Neuron (in vitro differentiated cells): ENCODE data around the gene MAPK11.
A peak's percentile ranks its signal among the peaks of the same experiment; 100 is the strongest.

Source experiments
- H2AFZ ChIP-seq: one replicate; pipeline ENCODE4 v1.6.1; 2013; ENCODE audit warnings: low read depth, mild to moderate bottlenecking, inconsistent platforms, low read length, moderate library complexity
- H3K27me3 ChIP-seq: one replicate; pipeline ENCODE4 v1.6.1; 2013; ENCODE audit warnings: low read length; ENCODE audit not compliant: insufficient read depth
- H3K36me3 ChIP-seq: one replicate; pipeline ENCODE4 v1.6.1; 2013; ENCODE audit warnings: low read length; ENCODE audit not compliant: insufficient read depth
- H3K4me1 ChIP-seq: one replicate; pipeline ENCODE4 v1.6.1; 2013; ENCODE audit warnings: low read length; ENCODE audit not compliant: insufficient read depth
- H3K4me3 ChIP-seq: 2 replicates; pipeline ENCODE4 v1.5.1; 2013; ENCODE audit warnings: mild to moderate bottlenecking, low read length, moderate library complexity
- H3K9me3 ChIP-seq: one replicate; pipeline ENCODE4 v1.6.1; 2013; ENCODE audit warnings: low read length

The MAPK11 gene

GRCh38 chr22:50269970-50270665, at the start of gene MAPK11:
Gene MAPK11, minus strand, starts transcription at chr22:50270380. Its CDS starts 88 bp downstream, at chr22:50270292.
- Histone ChIP-seq H3K4me1 (peaks cover 35% of the 10 kb centered on the region), H3K36me3 (peaks cover 12% of the 10 kb centered on the region), H3K4me3 (peak within 1 kb of the TSS; percentile 58), H2AFZ (peak within 1 kb of the TSS; percentile 33), H3K9me3 (peaks cover 6% of the 10 kb centered on the region), H3K27me3 (no peaks in the 10 kb centered on the region)

DNA sequence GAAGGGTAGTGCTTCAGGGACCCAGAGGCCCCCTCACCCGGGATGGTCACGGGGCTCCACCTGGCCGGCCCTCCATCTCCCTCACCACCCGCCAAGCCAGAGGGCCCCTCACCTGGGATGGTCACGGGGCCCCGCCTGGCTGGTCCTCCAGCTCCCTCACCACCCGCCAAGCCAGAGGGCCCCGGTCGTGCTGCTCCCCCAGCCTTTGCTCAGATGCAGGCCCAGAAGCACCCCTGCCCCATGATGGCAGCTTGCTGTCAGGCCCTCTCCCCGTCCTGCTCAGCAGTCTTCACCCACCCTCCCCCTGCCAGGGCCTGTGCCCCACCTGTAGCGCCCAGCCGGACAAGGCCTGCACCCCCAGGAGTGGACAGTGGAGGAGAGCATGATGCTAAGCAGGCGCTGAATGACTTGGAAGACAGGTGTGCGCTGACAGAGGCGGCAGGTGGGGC, 49.3 kb upstream of the MAPK11 start:
- Histone ChIP-seq H3K27me3 (no peaks in the 10 kb centered on the region), H3K4me1 (no peaks in the 10 kb centered on the region), H3K9me3 (no peaks in the 10 kb centered on the region), H3K36me3 (peaks cover under 1% of the 10 kb centered on the region), H3K4me3 (no peak overlapping the region), H2AFZ (no peak overlapping the region)

- H2AFZ ChIP-seq, result no peak overlapping the region
- H3K27me3 ChIP-seq, result no peaks in the 10 kb centered on the region
- H3K9me3 ChIP-seq, result no peaks in the 10 kb centered on the region
- peaks cover 4% of the 10 kb centered on the region for H3K36me3 ChIP-seq
- H3K4me3 ChIP-seq, result no peak overlapping the region
- no peaks in the 10 kb centered on the region for H3K4me1 ChIP-seq
Observed at GRCh38 chr22:50318698-50319411, 48.7 kb upstream of the MAPK11 start.

DNA sequence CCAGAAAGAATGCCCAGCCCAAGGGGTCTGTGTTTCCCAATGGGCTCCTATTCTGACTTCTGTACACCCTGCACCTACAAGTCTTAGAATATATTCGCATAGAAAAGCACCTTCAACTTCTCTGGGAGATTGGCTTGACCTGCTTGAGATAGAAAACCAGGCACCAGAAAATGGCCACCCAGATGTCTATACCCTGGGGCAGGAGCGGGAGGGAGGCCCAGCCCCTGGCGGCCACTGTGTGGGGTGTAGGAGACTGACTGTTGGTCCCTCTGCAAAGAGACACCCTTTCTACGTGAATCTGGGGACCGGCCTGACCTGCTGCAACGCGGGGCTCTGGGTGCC, 48.1 kb upstream of the MAPK11 start:
- H2AFZ ChIP-seq, result no peak overlapping the region
- no peak overlapping the region for H3K4me3 ChIP-seq
- no peaks in the 10 kb centered on the region for H3K27me3 ChIP-seq
- H3K9me3 ChIP-seq, result no peaks in the 10 kb centered on the region
- no peaks in the 10 kb centered on the region for H3K4me1 ChIP-seq
- peaks cover 4% of the 10 kb centered on the region for H3K36me3 ChIP-seq

DNA sequence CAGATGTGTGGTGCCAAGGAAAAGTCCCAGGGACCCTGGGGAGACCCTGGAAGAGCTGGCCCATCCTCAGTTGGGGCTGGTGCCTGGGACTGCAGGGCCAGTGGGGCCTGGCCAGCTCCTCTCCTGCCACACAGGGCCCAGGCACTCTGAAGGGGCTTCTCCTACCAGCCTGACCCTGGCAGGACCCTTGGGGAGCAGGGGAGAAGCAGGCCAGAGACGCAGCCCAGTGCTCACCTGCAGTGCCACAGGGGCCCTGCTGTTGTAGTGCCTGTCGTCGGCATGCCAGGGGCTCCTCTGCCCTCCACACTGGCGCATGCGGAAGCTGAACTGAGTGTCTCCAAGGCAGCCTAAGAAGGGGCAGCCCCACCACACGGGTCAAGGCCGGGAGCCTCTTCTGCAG, 47.5 kb upstream of the MAPK11 start:
- H3K4me1 ChIP-seq, result no peaks in the 10 kb centered on the region
- no peaks in the 10 kb centered on the region for H3K27me3 ChIP-seq
- H3K9me3 ChIP-seq, result no peaks in the 10 kb centered on the region
- H3K4me3 ChIP-seq, result no peak overlapping the region
- peaks cover 4% of the 10 kb centered on the region for H3K36me3 ChIP-seq
- no peak overlapping the region for H2AFZ ChIP-seq

DNA sequence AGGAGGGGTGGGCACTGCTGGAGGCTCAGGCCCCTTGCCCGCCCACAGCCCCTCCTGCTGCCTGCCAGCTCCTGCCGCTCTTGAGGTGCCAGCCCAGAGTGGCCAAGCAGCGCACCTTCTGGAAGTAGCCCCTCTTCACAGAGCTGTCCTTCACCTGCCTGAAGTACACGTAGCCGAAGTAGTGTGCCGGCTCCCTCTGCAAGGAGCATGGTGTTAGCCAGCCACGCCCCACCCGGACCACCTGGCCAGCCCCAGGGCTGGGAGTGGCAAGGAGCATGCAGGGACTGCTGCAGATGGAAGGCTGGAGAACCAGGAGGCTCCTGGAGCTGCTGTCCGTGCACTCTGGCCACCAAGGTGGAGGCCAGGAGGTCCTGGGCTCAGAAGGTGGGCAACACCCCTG, 47.0 kb upstream of the MAPK11 start:
- Histone ChIP-seq H3K9me3 (no peaks in the 10 kb centered on the region), H3K36me3 (peaks cover 5% of the 10 kb centered on the region), H2AFZ (no peak overlapping the region)

DNA sequence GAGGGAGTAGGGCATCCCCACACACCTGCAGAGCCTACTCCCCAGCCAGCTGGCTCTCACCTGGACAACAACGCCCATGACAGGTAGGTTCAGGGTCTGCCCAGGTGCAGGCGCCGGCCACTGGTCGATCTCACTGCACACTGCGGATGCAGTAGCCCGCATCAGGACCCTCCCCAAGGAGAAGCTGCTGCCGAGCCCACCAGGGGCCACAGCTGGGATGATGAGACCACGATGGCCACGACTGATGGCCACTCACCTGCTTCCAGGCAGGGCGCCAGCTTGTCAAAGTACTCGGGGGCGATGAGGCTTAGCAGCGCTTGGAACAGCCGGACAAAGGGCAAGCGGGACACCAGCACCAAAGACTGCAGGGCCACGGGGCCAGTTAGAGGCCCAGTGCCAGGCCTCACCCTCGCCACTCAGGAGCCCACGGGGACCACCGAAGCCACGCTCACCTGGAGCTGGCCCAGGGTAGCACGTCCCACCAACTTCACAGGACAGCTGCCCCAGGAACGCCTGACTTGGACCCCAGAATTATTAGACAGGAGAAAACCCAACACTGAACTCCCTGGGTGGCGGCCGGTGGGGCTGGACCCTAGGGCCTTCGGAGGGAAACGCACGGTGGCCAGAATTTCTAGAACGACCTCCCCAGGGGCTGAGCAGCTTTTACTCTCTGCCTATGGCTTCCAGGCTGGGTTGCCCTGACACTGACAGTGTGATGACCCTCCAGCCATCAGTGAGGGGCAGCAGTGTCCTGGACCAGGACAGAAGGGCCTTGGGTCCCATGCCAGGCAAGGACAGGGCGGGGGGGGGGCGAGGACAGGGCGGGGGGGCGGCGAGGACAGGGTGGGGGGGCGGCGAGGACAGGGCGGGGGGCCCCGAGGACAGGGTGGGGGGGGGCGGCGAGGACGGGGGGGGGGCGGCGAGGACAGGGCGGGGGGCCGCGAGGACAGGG, 46.2 kb upstream of the MAPK11 start:
- no peak overlapping the region for H2AFZ ChIP-seq
- no peaks in the 10 kb centered on the region for H3K4me1 ChIP-seq
- peaks cover 9% of the 10 kb centered on the region for H3K36me3 ChIP-seq
- H3K4me3 ChIP-seq, result no peak overlapping the region
- no peaks in the 10 kb centered on the region for H3K27me3 ChIP-seq
- H3K9me3 ChIP-seq, result no peaks in the 10 kb centered on the region

More for the DNA sequence above, 47.0 kb upstream of the MAPK11 start:
- H3K4me1 ChIP-seq, result no peaks in the 10 kb centered on the region
- H3K4me3 ChIP-seq, result no peak overlapping the region
- H3K27me3 ChIP-seq, result no peaks in the 10 kb centered on the region

DNA sequence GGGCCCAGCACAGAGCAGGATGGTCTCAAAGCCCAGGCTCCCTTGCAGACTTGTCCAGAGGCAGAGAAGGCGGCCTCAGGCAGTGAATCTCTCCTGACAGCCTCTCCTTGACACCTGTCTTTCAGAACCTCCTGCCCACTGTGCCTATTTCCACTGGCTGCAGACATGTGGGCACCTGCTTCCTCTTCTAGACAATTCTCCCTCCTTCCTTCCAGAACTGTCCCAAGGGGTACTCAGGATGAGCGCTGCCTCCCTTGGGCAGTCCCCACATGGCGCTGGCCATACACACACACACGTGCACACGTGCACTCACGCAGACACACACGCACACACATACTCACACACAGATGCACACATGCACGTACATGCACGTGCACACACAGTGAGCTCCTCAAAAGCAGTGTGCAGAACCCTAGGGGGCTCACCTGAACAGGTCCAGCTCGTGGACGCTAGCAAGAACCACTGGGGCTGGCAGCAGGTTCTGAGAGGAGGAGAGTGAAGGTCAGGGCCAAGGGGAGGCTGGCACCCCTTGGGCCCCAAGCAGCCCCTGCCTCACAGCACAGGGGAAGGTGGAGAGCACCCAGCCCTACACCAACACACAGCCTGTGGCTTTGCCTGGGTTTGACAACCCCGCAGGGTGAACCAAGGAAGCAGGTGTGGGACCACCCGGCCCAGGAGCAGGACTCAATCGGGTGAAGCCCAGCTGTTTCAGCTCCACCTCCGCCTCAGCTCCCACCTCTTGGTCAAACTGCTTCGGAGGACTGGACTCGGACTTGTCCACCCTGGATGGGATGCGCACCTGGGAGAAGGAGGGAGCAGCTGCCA, 45.3 kb upstream of the MAPK11 start:
- H3K36me3 ChIP-seq, result peaks cover 9% of the 10 kb centered on the region
- H3K4me3 ChIP-seq, result no peak overlapping the region
- H3K4me1 ChIP-seq, result no peaks in the 10 kb centered on the region
- no peaks in the 10 kb centered on the region for H3K9me3 ChIP-seq
- no peak overlapping the region for H2AFZ ChIP-seq
- H3K27me3 ChIP-seq, result no peaks in the 10 kb centered on the region

- Histone ChIP-seq H3K36me3 (peaks cover 9% of the 10 kb centered on the region), H3K27me3 (no peaks in the 10 kb centered on the region), H3K9me3 (no peaks in the 10 kb centered on the region), H3K4me1 (no peaks in the 10 kb centered on the region), H2AFZ (no peak overlapping the region), H3K4me3 (no peak overlapping the region)
Observed at GRCh38 chr22:50314455-50315288, 44.5 kb upstream of the MAPK11 start.

GRCh38 chr22:50314081-50314454, 43.9 kb upstream of the MAPK11 start:
- H3K36me3 ChIP-seq, result peaks cover 9% of the 10 kb centered on the region
- no peak overlapping the region for H2AFZ ChIP-seq
- no peaks in the 10 kb centered on the region for H3K9me3 ChIP-seq
- peaks cover 6% of the 10 kb centered on the region for H3K4me1 ChIP-seq
- no peaks in the 10 kb centered on the region for H3K27me3 ChIP-seq
- no peak overlapping the region for H3K4me3 ChIP-seq

DNA sequence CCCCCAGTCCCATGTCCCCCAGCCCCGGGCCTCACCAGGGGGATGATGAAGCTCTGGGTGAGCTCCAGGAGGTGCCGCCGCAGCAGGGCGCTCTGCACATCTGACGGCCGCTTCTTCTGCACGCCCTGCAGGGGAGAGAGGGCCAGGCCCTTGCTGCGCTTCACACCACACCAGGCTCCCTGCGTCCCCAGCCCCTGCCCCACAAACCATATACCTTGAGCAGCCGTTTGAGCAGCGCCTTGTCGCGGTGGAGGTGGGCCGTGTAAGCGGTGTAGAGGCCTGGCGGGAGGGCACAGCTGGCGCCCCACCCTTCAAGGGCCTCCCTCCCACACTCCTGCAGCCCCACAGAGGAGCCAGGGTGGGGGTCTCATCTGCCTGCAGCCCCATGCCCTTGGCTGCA, 43.4 kb upstream of the MAPK11 start:
- Histone ChIP-seq H2AFZ (no peak overlapping the region), H3K4me3 (no peak overlapping the region), H3K9me3 (no peaks in the 10 kb centered on the region), H3K4me1 (peaks cover 10% of the 10 kb centered on the region), H3K36me3 (peaks cover 9% of the 10 kb centered on the region), H3K27me3 (no peaks in the 10 kb centered on the region)

- Histone ChIP-seq H3K36me3 (peaks cover 9% of the 10 kb centered on the region), H2AFZ (no peak overlapping the region), H3K27me3 (no peaks in the 10 kb centered on the region)
Observed at GRCh38 chr22:50313021-50313420, 42.8 kb upstream of the MAPK11 start.

More at GRCh38 chr22:50313021-50313420, 42.8 kb upstream of the MAPK11 start:
- Histone ChIP-seq H3K4me3 (no peak overlapping the region), H3K9me3 (no peaks in the 10 kb centered on the region), H3K4me1 (peaks cover 16% of the 10 kb centered on the region)
